ENCODE data around the gene SEC16A.

DNA sequence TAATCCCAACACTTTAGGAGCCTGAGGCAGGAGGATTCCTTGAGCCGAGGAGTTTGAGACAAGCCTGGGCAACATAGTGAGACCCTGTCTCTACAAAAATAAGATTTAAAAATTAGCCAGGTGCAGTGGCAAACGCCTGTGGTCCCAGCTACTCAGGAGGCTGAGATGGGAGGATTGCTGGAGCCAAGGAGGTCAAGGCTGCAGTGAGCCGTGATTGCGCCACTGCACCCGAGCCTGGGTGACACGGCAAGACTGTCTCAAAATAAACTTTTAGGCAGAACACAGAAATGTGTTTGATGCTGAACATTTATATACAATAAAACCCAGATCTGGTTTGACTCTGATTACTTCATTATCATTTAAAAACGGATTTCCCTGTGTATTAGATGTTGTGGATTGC is 77.4 kb downstream of the SEC16A start:
- TF ChIP-seq CTCF (IDR thresholded peaks at IDR 0.05; ENCODE audit: poor library complexity) (no peak), EZH2 (IDR thresholded peaks at IDR 0.05; ENCODE audit: borderline replicate concordance) (no peak)
